A673 (cell line): ENCODE measurements around the gene RBM12. TPM values are rescaled to one million over a fixed set of nuclear protein-coding genes. Genes with fewer than 3 reads are reported as not detected.

Experiments used
- BruUV-seq: library from RNA; stranded (reverse); fragments of 400-500 nt; replicated peaks from 2 replicates; lab custom pipeline; 2021; lab: Mats Ljungman, UMichigan
- CTCF ChIA-PET: fragments of 300-600 bp; sonication (Branson Sonifier 250); formaldehyde crosslinking; loops from one replicate; lab custom pipeline; 2022; ENCODE audit warnings: antibody characterized with exemption; lab: Charles Lee
- POLR2A ChIA-PET: fragments of 300-600 bp; sonication (Branson Sonifier 250); formaldehyde crosslinking; loops from one replicate; lab custom pipeline; 2022; ENCODE audit warnings: antibody characterized with exemption; ENCODE audit not compliant: low non-redundant PET; lab: Charles Lee
- DNase-seq: peaks from one replicate; pipeline ENCODE4 v3.0.0-alpha.2; 2015; ENCODE audit warnings: low spot score
- H3K27ac ChIP-seq: fragments of 200-600 bp; sonication (generic); 2 replicates; pipeline ENCODE4 v1.5.1; 2016; ENCODE audit warnings: mixed run types, low read depth, mild to moderate bottlenecking, mixed read lengths, antibody characterized with exemption, low read length; ENCODE audit not compliant: poor library complexity, severe bottlenecking
- H3K27me3 ChIP-seq: fragments of 200-600 bp; sonication (generic); replicated peaks from 2 replicates; pipeline ENCODE4 v1.6.1; 2017; ENCODE audit warnings: mixed run types, low read depth, mild to moderate bottlenecking, mixed read lengths, antibody characterized with exemption, low read length; ENCODE audit not compliant: insufficient read depth, poor library complexity
- H3K36me3 ChIP-seq: fragments of 200-600 bp; sonication (generic); 2 replicates; pipeline ENCODE4 v1.6.1; 2016; ENCODE audit warnings: mixed run types, mild to moderate bottlenecking, mixed read lengths, antibody characterized with exemption, low read length; ENCODE audit not compliant: insufficient read depth, poor library complexity, severe bottlenecking
- H3K4me1 ChIP-seq: fragments of 200-600 bp; sonication (generic); 2 replicates; pipeline ENCODE4 v1.6.1; 2017; ENCODE audit warnings: mixed run types, mild to moderate bottlenecking, mixed read lengths, antibody characterized with exemption, low read length; ENCODE audit not compliant: insufficient read depth, poor library complexity, severe bottlenecking
- H3K4me3 ChIP-seq: fragments of 200-600 bp; sonication (generic); 2 replicates; pipeline ENCODE4 v1.5.1; 2016; ENCODE audit warnings: low read depth, mixed run types, mild to moderate bottlenecking, mixed read lengths, low read length; ENCODE audit not compliant: poor library complexity, severe bottlenecking
- H3K9me3 ChIP-seq: fragments of 200-600 bp; sonication (generic); 2 replicates; pipeline ENCODE4 v1.6.1; 2016; ENCODE audit warnings: mixed run types, low read depth, mild to moderate bottlenecking, mixed read lengths, antibody characterized with exemption, low read length; ENCODE audit not compliant: poor library complexity, severe bottlenecking
- CTCF ChIP-seq: fragments of 300-800, 200-600 bp; sonication (generic); conservative IDR thresholded peaks from 2 replicates; pipeline ENCODE4 v1.5.1; 2017; ENCODE audit warnings: low read depth, mild to moderate bottlenecking, antibody characterized with exemption, low read length, moderate library complexity, mixed read lengths
- EZH2 ChIP-seq: fragments of 200-600 bp; sonication (generic); IDR thresholded peaks from 2 replicates; pipeline ENCODE4 v1.6.1; 2017; ENCODE audit warnings: borderline replicate concordance, low read depth, mild to moderate bottlenecking, mixed read lengths, antibody characterized with exemption, low read length; ENCODE audit not compliant: poor library complexity, severe bottlenecking
- intact Hi-C: fragments of 100-400 bp; cut with micrococcal nuclease; formaldehyde crosslinking; loops from one replicate; pipeline ENCODE4 v1.10.0; 2022; ENCODE audit not compliant: unreplicated experiment
- total RNA-seq: library from RNA; stranded (reverse); gene quantifications from 2 replicates; pipeline ENCODE4 v1.2.3, GENCODE V29; 2021

RBM12 gene
- total RNA-seq, 1 experiment from 2014 or later = 124 TPM

- no peaks in the 10 kb centered on the region for H3K27me3 ChIP-seq
- intact Hi-C loops = no loop called here
- no peak overlapping the region for H3K27ac ChIP-seq
- no peaks in the 10 kb centered on the region for H3K9me3 ChIP-seq
- peaks cover 9% of the 10 kb centered on the region for H3K36me3 ChIP-seq
- DNase-seq = no peak
- no peak for TF ChIP-seq EZH2
- no peak for TF ChIP-seq CTCF
- no TSS peak for BruUV-seq
- no peak overlapping the region for H3K4me3 ChIP-seq
- ChIA-PET POLR2A (no interaction called here), CTCF (no interaction called here)
- no peaks in the 10 kb centered on the region for H3K4me1 ChIP-seq
Measured at GRCh38 chr20:35673884-35674283, 9.2 kb upstream of the RBM12 start.

- Histone ChIP-seq H3K27me3 (no peaks in the 10 kb centered on the region), H3K9me3 (no peaks in the 10 kb centered on the region), H3K4me1 (no peaks in the 10 kb centered on the region), H3K27ac (no peak overlapping the region), H3K36me3 (peaks cover 11% of the 10 kb centered on the region), H3K4me3 (no peak overlapping the region)
- intact Hi-C loops = no loop called here
- CTCF ChIA-PET = no interaction called here
- TF ChIP-seq CTCF (no peak), EZH2 (no peak)
- BruUV-seq = no TSS peak
- DNase-seq = no peak
- POLR2A ChIA-PET = no interaction called here
Measured at GRCh38 chr20:35669681-35670080, 5.0 kb upstream of the RBM12 start.

- intact Hi-C loops = no loop called here
- POLR2A ChIA-PET = no interaction called here
Measured at GRCh38 chr20:35669221-35669620, 4.5 kb upstream of the RBM12 start.

More at GRCh38 chr20:35669221-35669620, 4.5 kb upstream of the RBM12 start:
- H3K27ac ChIP-seq = no peak overlapping the region
- TF ChIP-seq CTCF (no peak), EZH2 (no peak)
- no peaks in the 10 kb centered on the region for H3K4me1 ChIP-seq
- no peak overlapping the region for H3K4me3 ChIP-seq
- peaks cover 11% of the 10 kb centered on the region for H3K36me3 ChIP-seq
- BruUV-seq = no TSS peak
- DNase-seq = no peak
- CTCF ChIA-PET = interaction anchor here (0.6 kb wide), 1 partner anchor 467 kb away, joined by 3 read pairs; no protein-coding TSS in a partner anchor
- H3K9me3 ChIP-seq = no peaks in the 10 kb centered on the region
- no peaks in the 10 kb centered on the region for H3K27me3 ChIP-seq
